Measurements from ENCODE around the gene ZNF292. TPM values are rescaled to one million over a fixed set of nuclear protein-coding genes. Genes with fewer than 3 reads are reported as not detected.
"Not testable (repeated sequence)": the region's sequence is repeated elsewhere in the genome, so short reads cannot be mapped to it uniquely, and the experiment has no call there.

Gene ZNF292
- 12.9 TPM for total RNA-seq

GRCh38 chr6:87154993-87155841 is at the start of gene ZNF292:
TSS of gene ZNF292 (plus strand) at chr6:87155565. CDS start at chr6:87155592, 27 bp downstream.
- peak; percentile 97 for DNase-seq (ENCODE audit: low spot score)
- ATAC-seq: peak; percentile 84

DNA sequence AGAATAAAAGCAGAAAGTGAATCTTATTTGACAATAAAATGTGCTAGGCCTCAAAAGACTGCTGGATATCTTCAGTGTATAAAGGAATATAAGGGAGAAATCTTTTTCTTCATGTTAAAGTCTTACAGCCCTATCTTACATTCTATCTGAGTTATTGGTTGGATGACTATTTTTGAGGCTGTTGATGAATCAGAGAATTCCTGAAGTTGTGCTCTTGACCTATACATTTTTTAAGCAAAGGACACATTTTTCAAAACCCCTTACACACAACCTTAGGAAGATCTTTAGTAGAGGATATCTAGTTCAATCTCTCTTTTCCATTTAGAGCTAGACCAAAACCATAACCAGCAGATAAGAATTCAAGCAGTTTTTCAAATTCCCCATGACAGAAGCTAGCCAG is 49.5 kb upstream of the ZNF292 start:
- no peak for ATAC-seq

DNA sequence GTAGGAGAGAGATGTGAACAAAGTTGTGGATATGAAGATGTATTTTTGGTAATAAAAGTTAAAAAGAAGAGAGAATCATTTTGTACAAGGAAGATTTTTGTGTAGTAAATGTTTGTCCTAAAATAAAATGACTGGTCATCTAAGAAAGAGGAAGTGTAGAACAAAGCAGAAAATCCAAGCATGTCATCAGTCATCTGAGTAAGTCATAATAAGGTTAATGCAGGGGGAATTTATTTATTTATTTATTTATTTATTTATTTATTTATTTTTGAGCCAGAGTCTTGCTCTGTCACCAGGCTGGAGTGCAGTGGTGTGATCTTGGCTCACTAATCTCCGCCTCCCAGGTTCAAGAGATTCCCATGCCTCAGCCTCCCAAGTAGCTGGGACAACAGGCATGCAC is 44.7 kb upstream of the ZNF292 start:
- DNase-seq (ENCODE audit: low spot score): no peak
- ATAC-seq: no peak

More for the DNA sequence above, 49.5 kb upstream of the ZNF292 start:
- no peak for DNase-seq (ENCODE audit: low spot score)

GRCh38 chr6:87115402-87116135 is 39.8 kb upstream of the ZNF292 start:
- ATAC-seq (no peak), DNase-seq (ENCODE audit: low spot score) (no peak)

DNA sequence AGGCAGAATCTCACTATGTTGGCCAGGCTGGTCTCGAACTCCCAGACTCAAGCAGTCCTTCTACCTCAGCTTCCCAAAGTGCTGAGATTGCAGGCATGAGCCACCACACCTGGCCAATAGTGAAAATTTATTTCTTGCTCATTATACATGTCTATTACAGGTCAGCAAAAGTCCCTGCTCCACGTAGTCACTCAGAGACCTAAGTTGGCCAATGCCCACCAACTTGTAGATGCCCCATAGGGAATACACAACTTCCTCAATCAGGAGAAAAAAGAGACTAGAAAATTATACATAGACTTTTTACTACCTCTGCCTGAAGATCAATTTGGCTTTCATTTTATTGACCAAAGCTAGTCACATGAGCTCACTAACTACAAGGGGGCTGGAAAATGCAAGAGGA is 38.4 kb upstream of the ZNF292 start:
- DNase-seq (ENCODE audit: low spot score) (no peak), ATAC-seq (no peak)

- no peak for DNase-seq (ENCODE audit: low spot score)
Observed at GRCh38 chr6:87118054-87118453, 37.3 kb upstream of the ZNF292 start.

GRCh38 chr6:87122477-87122876 is 32.9 kb upstream of the ZNF292 start:
- DNase-seq (ENCODE audit: low spot score) (no peak), ATAC-seq (no peak)

More at GRCh38 chr6:87118054-87118453, 37.3 kb upstream of the ZNF292 start:
- no peak for ATAC-seq

- ATAC-seq (no peak), DNase-seq (ENCODE audit: low spot score) (no peak)
Observed at GRCh38 chr6:87124074-87124473, 31.3 kb upstream of the ZNF292 start.

DNA sequence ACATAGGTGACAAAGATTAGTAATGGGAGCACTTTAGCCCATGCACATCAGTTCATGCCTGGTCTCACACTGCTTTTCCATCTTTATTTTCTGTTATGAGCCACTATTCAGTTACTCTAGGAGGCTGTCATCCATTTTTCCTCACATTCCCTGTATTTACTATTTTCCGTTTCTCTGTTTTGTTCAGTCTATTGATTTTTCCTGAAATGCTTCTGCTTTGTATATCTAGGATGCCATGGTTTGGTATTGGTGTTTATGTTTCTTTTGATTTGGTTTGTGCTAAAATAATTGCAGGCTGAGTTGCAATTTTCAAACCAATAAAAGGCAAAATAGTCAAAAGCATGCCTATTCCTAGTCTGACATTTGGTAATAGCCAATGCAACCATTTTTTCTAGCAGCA is 28.9 kb upstream of the ZNF292 start:
- DNase-seq (ENCODE audit: low spot score) (no peak), ATAC-seq (no peak)

DNA sequence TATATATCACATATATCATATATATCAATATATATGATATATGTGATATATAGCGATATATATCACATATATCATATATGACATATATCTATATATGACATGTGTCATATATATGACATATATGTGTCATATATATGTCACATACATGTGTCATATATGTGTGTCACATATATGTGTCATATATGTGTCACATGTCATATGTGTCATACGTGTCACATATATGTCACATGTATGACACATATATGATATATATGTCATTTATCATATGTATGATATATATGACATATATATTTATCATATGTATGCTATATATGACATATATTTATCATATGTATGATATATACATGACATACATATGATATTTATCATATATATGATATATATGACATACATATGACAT is 27.6 kb upstream of the ZNF292 start:
- ATAC-seq: no peak

GRCh38 chr6:87136963-87137362 is 18.4 kb upstream of the ZNF292 start:
- no peak for ATAC-seq
- no peak for DNase-seq (ENCODE audit: low spot score)

More for the DNA sequence above, 27.6 kb upstream of the ZNF292 start:
- no peak for DNase-seq (ENCODE audit: low spot score)

- ATAC-seq (peak; percentile 96), DNase-seq (ENCODE audit: low spot score) (no peak)
Observed at GRCh38 chr6:87139236-87139635, 16.1 kb upstream of the ZNF292 start.

GRCh38 chr6:87139927-87140326 is 15.4 kb upstream of the ZNF292 start:
- not testable (repeated sequence) for DNase-seq (ENCODE audit: low spot score); ATAC-seq

DNA sequence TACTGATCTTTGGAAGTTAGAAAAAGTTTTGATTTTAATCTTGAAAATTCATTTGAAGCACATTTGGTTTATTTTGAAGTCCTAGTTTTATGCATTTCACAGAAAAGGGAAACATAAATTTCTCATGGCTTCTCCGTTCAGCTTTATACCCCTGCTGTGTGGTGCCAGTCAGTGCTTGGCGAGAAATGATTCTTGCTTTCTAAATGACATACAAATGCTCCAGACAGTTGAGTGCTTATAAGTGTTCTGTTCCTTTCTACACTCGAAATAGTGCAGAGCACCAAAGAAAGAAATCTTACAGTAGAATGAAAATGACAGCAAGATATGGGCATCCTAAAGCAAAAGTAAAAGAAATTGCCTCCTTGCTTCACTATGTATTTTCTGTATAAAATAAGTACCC is 9.0 kb upstream of the ZNF292 start:
- ATAC-seq (no peak), DNase-seq (ENCODE audit: low spot score) (no peak)

GRCh38 chr6:87150406-87150805 is 5.0 kb upstream of the ZNF292 start:
- no peak for DNase-seq (ENCODE audit: low spot score)
- ATAC-seq: no peak

- DNase-seq (ENCODE audit: low spot score): no peak
- ATAC-seq: no peak
Observed at GRCh38 chr6:87151471-87151780, 3.9 kb upstream of the ZNF292 start.

GRCh38 chr6:87151781-87152525 is 3.4 kb upstream of the ZNF292 start:
- ATAC-seq (peak; percentile 56), DNase-seq (ENCODE audit: low spot score) (peak; percentile 72)

DNA sequence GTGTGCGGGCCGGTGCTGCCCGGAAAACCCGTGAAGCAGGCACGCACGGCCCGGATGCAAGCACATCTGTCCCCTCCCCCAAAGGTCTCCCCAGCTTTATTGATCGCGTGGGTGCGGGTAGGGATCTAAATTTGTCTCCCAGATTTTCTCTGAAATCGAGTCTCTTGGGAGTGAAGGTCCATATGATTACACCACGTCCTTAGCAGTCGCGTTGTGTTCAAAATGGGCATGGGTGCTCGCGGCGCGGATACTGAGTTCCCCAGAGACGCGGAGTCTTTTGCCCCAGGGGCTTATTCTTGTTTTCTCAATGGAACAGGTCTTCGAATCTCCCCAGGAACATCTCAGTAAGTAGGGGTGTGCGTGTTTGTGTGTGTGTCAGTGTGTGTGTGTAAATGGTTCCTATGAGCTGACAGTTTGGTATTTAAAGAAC is 2.8 kb upstream of the ZNF292 start:
- ATAC-seq (no peak), DNase-seq (ENCODE audit: low spot score) (no peak)

- DNase-seq (ENCODE audit: low spot score) (no peak), ATAC-seq (no peak)
Observed at GRCh38 chr6:87154641-87154992, 748 bp upstream of the ZNF292 start.

DNA sequence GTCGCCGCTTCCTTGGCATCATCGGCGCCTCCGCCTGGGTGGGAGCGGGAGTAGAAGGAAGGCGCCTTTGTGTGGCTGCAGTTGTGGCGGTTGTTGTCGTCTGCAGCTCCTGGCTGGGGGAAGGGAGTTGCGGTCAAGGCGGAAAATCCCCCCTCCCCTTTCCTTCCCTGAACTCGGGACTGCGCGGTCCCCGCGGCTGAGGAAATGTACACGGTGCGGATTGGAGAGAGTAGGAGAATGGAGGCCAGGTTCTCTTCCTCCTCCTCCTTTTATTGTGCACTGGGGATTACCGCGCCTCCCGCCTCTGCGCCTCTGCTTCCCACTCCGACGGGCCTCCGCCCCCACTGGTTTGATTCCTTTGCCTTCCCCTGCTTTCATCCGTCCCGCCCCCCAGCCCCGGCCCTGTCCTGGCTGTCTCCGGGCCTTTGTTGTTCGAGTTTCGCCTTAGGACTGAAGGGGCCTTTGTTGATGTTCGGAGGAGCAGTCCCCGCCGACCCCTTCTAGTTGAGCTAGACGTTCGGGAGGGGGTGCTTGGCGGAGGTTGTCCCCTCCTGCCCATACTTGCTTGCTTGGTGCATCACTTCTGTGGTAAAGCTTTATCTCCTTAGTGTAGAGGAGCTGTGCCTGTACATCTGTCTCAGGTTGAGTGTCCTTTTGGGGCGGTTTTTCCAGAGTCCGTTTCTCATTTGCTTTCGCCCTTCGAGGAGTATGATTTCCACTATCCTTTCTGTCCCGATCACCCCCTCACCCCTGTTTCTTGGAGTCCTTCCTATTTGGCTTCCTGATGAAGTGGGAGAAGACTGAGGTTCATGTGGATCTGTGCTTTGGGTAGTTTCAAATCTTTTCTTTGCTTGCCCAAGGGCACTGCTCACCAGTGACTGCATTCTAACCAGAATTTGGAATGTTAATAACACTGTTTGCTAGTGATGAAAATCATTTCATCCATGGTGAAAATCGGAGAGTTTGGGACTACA is 764 bp downstream of the ZNF292 start:
- peak; percentile 53 for DNase-seq (ENCODE audit: low spot score)
- ATAC-seq: peak; percentile 9

All from left lobe of liver (tissue), 2 donors.